ENCODE data around the gene BAG2.

The BAG2 gene

GRCh38 chr6:57147955-57148858, 23.9 kb upstream of the BAG2 start:
- ChIA-PET POLR2A (no interaction called here), CTCF (interaction anchor here (0.9 kb wide), 2 partner anchors 9 to 15 kb away, joined by 3 read pairs; no protein-coding TSS in a partner anchor)
- no peak for TF ChIP-seq CTCF (IDR thresholded peaks at IDR 0.05; ENCODE audit: control extremely low read depth, extremely low read depth, low read depth, missing control alignments)
- DNase-seq (ENCODE audit: extremely low spot score), result no peak

GRCh38 chr6:57158658-57159057, 13.5 kb upstream of the BAG2 start:
- POLR2A ChIA-PET, result interaction anchor here (0.7 kb wide), 1 partner anchor 63 kb away, joined by 4 read pairs; no protein-coding TSS in a partner anchor
- CTCF ChIA-PET, result no interaction called here
- TF ChIP-seq CTCF (IDR thresholded peaks at IDR 0.05; ENCODE audit: control extremely low read depth, extremely low read depth, low read depth, missing control alignments), result no peak
- DNase-seq (ENCODE audit: extremely low spot score), result no peak

- ChIA-PET CTCF (no interaction called here), POLR2A (no interaction called here)
- TF ChIP-seq CTCF (IDR thresholded peaks at IDR 0.05; ENCODE audit: control extremely low read depth, extremely low read depth, low read depth, missing control alignments), result no peak
- DNase-seq (ENCODE audit: extremely low spot score), result no peak
Observed at GRCh38 chr6:57159127-57159526, 13.0 kb upstream of the BAG2 start.

GRCh38 chr6:57162028-57162427, 10.1 kb upstream of the BAG2 start:
- CTCF ChIA-PET, result interaction anchor here (0.8 to 2.1 kb wide), 4 partner anchors 9 to 27 kb away, joined by 3 to 7 read pairs (median 3); no protein-coding TSS in a partner anchor
- TF ChIP-seq CTCF (IDR thresholded peaks at IDR 0.05; ENCODE audit: control extremely low read depth, extremely low read depth, low read depth, missing control alignments), result no peak
- POLR2A ChIA-PET, result no interaction called here
- no peak for DNase-seq (ENCODE audit: extremely low spot score)

- no peak for DNase-seq (ENCODE audit: extremely low spot score)
- TF ChIP-seq CTCF (IDR thresholded peaks at IDR 0.05; ENCODE audit: control extremely low read depth, extremely low read depth, low read depth, missing control alignments), result no peak
- ChIA-PET POLR2A (no interaction called here), CTCF (interaction anchor here (0.8 to 2.1 kb wide), 4 partner anchors 9 to 28 kb away, joined by 3 to 7 read pairs (median 3); no protein-coding TSS in a partner anchor)
Observed at GRCh38 chr6:57162516-57162915, 9.6 kb upstream of the BAG2 start.

GRCh38 chr6:57163956-57164355, 8.2 kb upstream of the BAG2 start:
- no peak for TF ChIP-seq CTCF (IDR thresholded peaks at IDR 0.05; ENCODE audit: control extremely low read depth, extremely low read depth, low read depth, missing control alignments)
- no peak for DNase-seq (ENCODE audit: extremely low spot score)
- POLR2A ChIA-PET, result no interaction called here
- CTCF ChIA-PET, result no interaction called here

Data from GM10248 (cell line).